ENCODE results near the gene MARCKSL1.
"Not testable (repeated sequence)": the region's sequence is repeated elsewhere in the genome, so short reads cannot be mapped to it uniquely, and the experiment has no call there.

MARCKSL1 gene

DNA sequence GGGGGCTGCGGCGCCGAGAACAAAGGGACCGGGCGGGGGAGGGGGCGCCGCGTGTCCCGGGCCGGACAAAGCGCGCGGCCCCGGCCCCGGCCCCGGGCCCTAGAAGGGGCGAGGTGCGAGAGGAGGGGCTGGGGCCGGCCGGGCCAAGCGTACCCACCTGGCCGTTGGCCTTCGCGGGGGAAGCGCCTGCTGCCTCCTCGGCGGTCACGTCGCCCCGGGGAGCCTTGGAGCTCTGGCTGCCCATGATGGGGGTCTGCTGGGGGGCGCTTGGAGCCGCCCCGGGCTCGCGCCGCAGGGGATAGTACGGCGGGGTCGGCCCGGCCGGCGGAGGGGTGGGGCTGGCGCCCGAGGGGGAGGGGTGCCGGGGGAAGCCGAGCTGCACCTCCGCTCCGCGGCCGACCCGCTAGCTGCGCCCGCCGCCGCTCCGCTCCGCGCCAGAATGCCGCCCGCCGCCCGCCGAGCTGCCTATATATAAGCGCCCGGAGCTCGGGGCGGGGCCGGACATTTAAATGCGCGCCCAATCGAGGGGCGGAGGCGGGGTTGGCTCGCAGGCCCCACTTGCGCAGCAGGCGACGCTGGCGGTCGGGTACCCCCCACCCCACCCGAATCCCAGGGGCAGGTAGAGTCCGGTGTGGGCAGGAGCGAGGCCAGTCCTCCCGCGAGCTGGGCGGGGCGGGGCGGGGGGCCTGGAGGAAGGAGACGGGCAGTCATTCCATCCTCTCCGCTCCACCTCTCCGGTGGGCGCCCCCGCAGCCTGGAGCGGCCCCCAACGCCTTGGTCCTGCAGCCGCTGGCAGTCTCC, at the start of gene MARCKSL1:
MARCKSL1 (minus strand) TSS at position 444 of the 801 bp plus-strand sequence; CDS start at position 244, 200 bp downstream.
- DNase-seq, result peak; percentile 57
- in situ Hi-C loops (cut with HindIII; ENCODE audit: low pct_ligation_motif_present, low pct_unique_long_range_greater_than_20kb, low sequenced_read_pairs), result no loop called here

DNA sequence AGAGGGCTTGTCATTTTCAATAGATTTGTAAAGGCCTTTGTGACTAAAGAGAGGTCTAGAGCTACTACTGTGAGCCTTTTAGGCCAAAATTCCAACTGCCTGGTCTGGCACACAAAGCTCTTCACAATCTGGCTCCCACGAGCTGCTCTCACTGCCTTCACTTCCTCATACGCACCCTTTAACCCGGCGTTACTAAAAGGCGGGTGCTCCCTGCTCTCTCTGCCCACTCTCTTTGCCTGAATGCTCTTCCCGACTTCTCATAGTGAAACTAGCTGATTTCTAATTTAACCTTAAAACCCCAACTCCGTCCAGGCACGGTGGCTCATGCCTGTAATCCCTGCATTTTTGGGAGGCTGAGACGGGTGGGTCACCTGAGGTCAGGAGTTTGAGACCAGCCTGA, 44.0 kb upstream of the MARCKSL1 start:
- no peak for DNase-seq
- in situ Hi-C loops (cut with HindIII; ENCODE audit: low pct_ligation_motif_present, low pct_unique_long_range_greater_than_20kb, low sequenced_read_pairs), result no loop called here

DNA sequence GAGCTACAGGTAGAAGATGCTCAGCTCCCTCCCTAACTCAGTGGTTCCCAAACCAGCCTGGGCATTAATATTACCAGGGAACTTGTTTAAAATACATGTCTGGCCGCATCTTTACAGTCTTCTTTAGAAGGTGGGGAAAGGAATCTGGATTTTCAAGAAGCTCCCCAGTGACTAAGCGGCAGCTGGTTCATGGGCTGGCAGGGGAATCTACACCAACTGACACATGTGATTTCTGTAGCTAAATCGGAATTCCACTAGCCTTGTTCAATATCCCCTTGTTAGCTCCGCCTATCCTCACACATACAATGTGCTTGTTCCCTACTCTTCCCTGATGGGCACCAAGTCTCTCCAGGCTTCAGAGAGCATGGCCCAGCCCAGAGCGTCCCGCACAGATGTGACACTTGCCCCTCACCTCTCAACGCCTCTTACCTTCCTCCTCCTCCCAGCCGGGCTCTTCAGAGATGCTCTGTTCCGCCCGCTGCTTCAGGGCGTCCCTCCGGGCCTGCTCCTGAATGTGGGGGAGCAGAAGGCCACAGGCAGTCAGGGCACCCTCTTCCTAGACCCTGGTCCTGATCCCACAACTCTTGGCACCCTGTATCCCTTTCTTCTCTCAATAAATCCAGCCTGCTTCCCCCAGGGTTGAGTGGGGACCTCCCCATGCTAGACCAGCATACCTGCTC, 41.6 kb upstream of the MARCKSL1 start:
- in situ Hi-C loops (cut with HindIII; ENCODE audit: low pct_ligation_motif_present, low pct_unique_long_range_greater_than_20kb, low sequenced_read_pairs), result no loop called here
- no peak for DNase-seq

GRCh38 chr1:32376199-32376598, 40.2 kb upstream of the MARCKSL1 start:
- in situ Hi-C loops (cut with HindIII; ENCODE audit: low pct_ligation_motif_present, low pct_unique_long_range_greater_than_20kb, low sequenced_read_pairs), result no loop called here
- no peak for DNase-seq

DNA sequence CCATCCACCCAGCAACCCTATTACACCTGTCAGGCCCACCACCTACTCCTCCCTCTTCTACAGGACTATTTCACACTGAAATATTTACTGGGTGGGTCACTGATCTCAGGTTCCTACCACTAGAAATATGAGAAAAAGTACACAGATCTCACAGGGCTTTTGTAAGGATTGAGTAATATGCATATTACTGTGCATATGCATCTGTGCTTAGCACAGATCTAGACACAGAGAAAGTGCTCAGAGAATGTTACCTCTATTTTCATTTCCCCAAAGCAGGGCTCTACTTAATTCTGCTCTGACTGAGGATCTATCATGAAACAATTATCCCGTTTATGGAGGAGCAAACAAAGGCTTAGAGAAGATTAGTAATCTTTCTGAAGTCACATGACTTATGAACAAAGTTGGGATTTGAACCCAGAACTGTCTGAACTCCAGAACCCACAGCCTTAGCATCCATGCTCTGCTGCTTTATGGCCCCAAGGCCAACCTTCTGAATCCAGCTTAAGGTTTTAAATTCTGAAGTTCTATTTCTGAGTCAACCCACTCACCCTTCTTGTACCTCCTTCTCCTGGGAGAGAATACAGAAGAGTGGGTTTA, 38.1 kb upstream of the MARCKSL1 start:
- in situ Hi-C loops (cut with HindIII; ENCODE audit: low pct_ligation_motif_present, low pct_unique_long_range_greater_than_20kb, low sequenced_read_pairs), result no loop called here
- DNase-seq, result no peak

GRCh38 chr1:32372149-32372756, 36.2 kb upstream of the MARCKSL1 start:
- in situ Hi-C loops (cut with HindIII; ENCODE audit: low pct_ligation_motif_present, low pct_unique_long_range_greater_than_20kb, low sequenced_read_pairs), result no loop called here
- DNase-seq, result no peak

GRCh38 chr1:32367912-32368635, 32.0 kb upstream of the MARCKSL1 start:
- no peak for DNase-seq
- in situ Hi-C loops (cut with HindIII; ENCODE audit: low pct_ligation_motif_present, low pct_unique_long_range_greater_than_20kb, low sequenced_read_pairs), result no loop called here

DNA sequence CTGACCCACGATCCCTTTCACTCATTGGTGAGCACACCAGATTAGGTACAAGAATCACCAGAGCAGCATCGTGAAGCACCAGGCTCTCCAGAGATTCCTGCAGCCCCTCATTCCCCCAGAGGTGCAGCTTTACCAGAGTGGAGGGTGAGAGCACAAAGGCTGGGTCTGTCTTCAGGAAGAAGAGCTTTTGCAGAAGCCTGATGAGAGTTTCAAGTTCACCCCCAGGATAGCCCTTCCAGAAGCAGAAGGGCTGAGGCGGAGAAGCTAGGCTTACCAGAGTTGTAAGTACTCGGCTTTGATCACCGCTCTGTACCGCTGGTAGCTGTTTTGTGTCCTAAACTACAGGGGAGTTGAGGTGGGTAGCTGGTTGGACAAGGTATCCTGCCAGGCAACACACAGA, 29.4 kb upstream of the MARCKSL1 start:
- no peak for DNase-seq
- in situ Hi-C loops (cut with HindIII; ENCODE audit: low pct_ligation_motif_present, low pct_unique_long_range_greater_than_20kb, low sequenced_read_pairs), result no loop called here

DNA sequence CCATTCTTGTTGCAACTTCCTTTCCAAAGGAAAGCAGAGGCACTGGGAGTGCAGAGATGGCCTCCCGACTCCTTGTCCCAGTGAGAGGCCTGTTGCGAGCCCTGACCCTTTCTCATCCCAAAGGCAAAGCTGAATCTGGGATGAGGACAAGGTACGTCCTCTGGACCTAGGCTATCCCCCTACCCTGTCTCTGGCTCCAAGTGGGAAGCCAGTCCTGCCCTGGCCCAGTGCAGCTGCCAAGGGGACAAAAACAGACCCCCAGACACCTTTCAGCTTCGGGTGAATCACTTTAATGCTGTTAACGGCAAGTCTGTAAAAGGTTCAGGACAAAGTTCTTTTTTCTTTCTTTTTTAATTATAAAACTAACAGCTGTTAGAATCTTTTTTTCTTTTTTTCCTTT, 28.8 kb upstream of the MARCKSL1 start:
- in situ Hi-C loops (cut with HindIII; ENCODE audit: low pct_ligation_motif_present, low pct_unique_long_range_greater_than_20kb, low sequenced_read_pairs), result no loop called here
- no peak for DNase-seq

DNA sequence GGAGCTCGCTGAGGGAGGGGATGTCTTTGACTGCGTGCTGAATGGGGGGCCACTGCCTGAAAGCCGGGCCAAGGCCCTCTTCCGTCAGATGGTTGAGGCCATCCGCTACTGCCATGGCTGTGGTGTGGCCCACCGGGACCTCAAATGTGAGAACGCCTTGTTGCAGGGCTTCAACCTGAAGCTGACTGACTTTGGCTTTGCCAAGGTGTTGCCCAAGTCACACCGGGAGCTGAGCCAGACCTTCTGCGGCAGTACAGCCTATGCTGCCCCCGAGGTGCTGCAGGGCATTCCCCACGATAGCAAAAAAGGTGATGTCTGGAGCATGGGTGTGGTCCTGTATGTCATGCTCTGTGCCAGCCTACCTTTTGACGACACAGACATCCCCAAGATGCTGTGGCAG, 27.7 kb upstream of the MARCKSL1 start:
- no peak for DNase-seq
- in situ Hi-C loops (cut with HindIII; ENCODE audit: low pct_ligation_motif_present, low pct_unique_long_range_greater_than_20kb, low sequenced_read_pairs), result no loop called here

- in situ Hi-C loops (cut with HindIII; ENCODE audit: low pct_ligation_motif_present, low pct_unique_long_range_greater_than_20kb, low sequenced_read_pairs), result no loop called here
- DNase-seq, result no peak
Measured at GRCh38 chr1:32362474-32363313, 26.7 kb upstream of the MARCKSL1 start, which contains the start of the genes FAM229A and TSSK3. Gene FAM229A, minus strand, starts transcription at chr1:32362485. Its CDS starts 394 bp downstream, at chr1:32362091. Gene TSSK3, plus strand, starts transcription at chr1:32362539. Its CDS starts 163 bp downstream, at chr1:32362702.

DNA sequence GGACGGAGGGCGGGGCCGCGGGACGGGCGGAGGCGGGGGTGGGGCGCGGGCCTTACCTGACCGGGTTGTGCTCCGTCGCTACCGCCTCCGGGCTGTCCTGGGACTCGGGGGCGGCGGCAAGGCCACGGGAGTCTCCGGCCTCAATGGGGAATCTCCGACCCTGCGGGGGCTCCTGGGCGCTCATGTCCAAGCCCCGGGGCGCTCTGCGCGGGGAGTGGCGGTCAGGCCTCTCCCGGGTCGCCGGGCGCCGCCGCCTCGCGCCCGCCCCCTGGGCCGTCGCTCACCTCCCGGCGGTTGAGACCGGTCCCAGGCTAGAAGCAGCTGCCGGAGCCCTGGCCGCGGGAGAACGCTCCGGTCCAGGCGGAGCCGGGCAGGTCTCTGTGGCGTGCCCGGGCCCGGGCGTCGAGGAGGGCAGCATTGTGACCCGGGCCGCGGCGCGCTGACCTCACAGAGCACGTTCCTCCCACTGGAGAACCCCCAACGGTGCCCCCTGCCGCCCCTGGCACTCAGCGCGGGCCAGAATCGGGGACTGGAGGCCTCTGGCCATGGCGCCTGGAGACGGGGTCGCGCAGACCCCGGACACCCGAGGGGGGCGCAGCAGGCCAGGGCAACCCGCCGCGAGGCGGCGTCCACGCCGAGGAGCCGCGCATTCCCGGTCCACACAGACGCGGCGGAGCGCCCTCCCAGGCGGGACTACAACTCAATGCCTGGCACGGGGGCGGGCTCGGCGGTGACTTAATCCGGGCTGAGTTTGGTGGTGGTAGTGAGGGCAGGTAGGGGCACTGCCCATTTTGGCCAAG, 25.8 kb upstream of the MARCKSL1 start:
- in situ Hi-C loops (cut with HindIII; ENCODE audit: low pct_ligation_motif_present, low pct_unique_long_range_greater_than_20kb, low sequenced_read_pairs), result no loop called here
- peak; percentile 30 for DNase-seq

DNA sequence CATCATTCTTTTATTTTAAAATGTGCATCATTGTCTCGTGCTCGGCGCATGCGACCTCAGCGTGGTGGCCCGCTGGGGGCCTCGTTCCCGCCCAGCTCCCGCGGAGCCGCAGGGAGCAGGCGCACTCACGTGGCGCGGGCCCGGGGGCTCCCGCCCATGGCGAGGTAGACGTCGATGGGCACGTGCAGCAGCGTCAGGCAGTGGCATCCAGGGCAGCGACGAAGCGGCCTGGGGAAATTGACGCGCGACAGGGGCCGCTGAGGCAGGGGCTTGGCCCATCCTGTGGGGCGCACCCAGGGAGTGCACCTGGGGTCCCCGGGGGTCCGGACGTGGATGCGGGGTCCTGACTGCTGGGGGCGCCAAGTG, 25.3 kb upstream of the MARCKSL1 start:
- no peak for DNase-seq
- in situ Hi-C loops (cut with HindIII; ENCODE audit: low pct_ligation_motif_present, low pct_unique_long_range_greater_than_20kb, low sequenced_read_pairs), result no loop called here

GRCh38 chr1:32358435-32358834, 22.4 kb upstream of the MARCKSL1 start:
- no peak for DNase-seq
- in situ Hi-C loops (cut with HindIII; ENCODE audit: low pct_ligation_motif_present, low pct_unique_long_range_greater_than_20kb, low sequenced_read_pairs), result no loop called here

- in situ Hi-C loops (cut with HindIII; ENCODE audit: low pct_ligation_motif_present, low pct_unique_long_range_greater_than_20kb, low sequenced_read_pairs), result no loop called here
- DNase-seq, result no peak
Measured at GRCh38 chr1:32357614-32358013, 21.6 kb upstream of the MARCKSL1 start.

GRCh38 chr1:32356478-32356877, 20.4 kb upstream of the MARCKSL1 start:
- DNase-seq, result no peak
- in situ Hi-C loops (cut with HindIII; ENCODE audit: low pct_ligation_motif_present, low pct_unique_long_range_greater_than_20kb, low sequenced_read_pairs), result no loop called here

DNA sequence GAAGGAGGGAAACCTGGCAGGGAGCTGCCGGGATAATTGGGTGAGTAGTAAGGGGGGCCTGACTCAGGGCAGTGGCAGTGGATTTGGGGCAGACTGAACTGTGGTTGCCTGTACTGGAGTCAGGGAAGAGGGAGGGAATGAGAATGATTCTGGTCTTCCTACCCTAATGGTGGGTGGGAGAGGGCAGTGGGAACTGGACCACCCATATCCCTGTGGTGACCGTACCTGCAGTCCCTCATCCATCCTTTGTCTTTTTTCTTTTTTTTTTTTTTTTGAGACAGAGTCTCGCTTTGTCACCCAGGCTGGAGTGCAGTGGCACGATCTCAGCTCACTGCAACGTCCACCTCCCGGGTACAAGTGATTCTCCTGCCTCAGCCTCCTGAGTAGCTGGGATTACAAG, 19.7 kb upstream of the MARCKSL1 start:
- DNase-seq; in situ Hi-C loops (cut with HindIII; ENCODE audit: low pct_ligation_motif_present, low pct_unique_long_range_greater_than_20kb, low sequenced_read_pairs): not testable (repeated sequence)
